ENCODE data around the gene PRKN.

The PRKN gene

DNA sequence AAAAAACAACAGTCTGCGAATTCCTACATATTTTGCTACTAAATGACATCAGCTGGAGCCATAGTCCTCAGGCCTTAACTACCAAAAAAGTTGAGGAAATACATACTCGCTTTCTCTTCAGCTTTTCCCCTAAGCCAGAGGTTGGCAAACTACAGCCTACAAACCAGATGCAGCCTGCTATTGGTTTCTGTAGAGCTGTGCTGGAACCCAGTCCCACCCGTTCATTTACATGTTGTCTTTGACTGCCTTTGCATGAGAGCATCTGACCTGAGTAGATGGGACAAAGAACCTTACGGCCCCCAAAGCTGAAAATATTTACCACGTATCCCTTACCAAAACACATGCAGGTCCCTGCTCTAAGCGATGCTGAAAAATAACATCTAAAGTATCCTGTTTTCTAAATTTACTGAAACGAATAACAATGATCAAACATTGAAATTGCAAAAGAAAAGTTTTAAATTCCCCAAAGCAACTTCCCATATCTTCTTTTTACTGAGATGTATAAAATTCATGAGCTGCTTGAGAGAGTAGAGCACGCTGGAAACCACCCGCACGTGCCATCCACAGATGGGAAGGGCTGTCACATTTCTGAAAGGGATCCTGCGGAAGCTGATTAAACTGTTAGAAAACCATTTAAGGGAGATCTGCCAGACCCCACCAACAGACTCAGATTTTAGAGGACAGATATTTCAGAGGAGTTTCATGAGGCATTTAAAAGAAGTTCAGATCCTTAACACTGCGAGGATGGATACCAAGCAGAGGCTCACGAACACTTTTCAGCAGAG, 124.1 kb downstream of the PRKN start:
- Histone ChIP-seq H3K4me3 (IDR thresholded peaks at IDR 0.05; ENCODE audit: insufficient read depth, low read depth, low read length) (no peak overlapping the region), H3K9ac (no peak overlapping the region), H3K4me2 (no peak overlapping the region), H4K20me1 (ENCODE audit: insufficient read depth) (no peaks in the 10 kb centered on the region), H3K27me3 (ENCODE audit: insufficient read depth, low read depth) (no peaks in the 10 kb centered on the region), H3K27ac (no peak overlapping the region), H2AFZ (ENCODE audit: low read depth) (no peak overlapping the region), H3K36me3 (ENCODE audit: insufficient read depth) (no peaks in the 10 kb centered on the region), H3K4me1 (ENCODE audit: low read depth, poor library complexity, severe bottlenecking) (no peaks in the 10 kb centered on the region), H3K79me2 (ENCODE audit: insufficient read depth, low read depth) (no peaks in the 10 kb centered on the region)
- TF ChIP-seq, protein P1, sequence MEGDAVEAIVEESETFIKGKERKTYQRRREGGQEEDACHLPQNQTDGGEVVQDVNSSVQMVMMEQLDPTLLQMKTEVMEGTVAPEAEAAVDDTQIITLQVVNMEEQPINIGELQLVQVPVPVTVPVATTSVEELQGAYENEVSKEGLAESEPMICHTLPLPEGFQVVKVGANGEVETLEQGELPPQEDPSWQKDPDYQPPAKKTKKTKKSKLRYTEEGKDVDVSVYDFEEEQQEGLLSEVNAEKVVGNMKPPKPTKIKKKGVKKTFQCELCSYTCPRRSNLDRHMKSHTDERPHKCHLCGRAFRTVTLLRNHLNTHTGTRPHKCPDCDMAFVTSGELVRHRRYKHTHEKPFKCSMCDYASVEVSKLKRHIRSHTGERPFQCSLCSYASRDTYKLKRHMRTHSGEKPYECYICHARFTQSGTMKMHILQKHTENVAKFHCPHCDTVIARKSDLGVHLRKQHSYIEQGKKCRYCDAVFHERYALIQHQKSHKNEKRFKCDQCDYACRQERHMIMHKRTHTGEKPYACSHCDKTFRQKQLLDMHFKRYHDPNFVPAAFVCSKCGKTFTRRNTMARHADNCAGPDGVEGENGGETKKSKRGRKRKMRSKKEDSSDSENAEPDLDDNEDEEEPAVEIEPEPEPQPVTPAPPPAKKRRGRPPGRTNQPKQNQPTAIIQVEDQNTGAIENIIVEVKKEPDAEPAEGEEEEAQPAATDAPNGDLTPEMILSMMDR (conservative IDR thresholded peaks at IDR 0.05; ENCODE audit: low read depth, low read length): no peak

DNA sequence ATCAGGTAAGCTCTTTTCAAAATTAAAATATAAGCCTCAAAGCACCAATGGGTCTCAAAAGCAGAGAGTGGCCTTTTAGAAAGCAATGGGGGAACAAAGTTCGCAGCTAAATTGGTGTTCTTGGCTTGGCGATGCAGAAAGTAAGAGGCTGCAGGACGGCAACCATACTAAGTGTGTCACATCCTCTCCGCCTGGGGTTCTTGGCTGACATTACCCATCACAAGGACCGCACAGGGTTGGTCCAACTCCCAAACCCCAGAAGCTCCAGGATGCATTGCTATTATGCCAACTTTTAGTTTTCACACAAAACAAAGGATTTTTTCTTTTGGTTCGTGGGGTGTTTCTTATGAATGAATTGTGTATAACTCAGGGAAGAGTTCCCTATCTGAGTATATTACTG, 124.8 kb downstream of the PRKN start:
- H3K27me3 ChIP-seq (ENCODE audit: insufficient read depth, low read depth): no peaks in the 10 kb centered on the region
- no peaks in the 10 kb centered on the region for H3K79me2 ChIP-seq (ENCODE audit: insufficient read depth, low read depth)
- H2AFZ ChIP-seq (ENCODE audit: low read depth): no peak overlapping the region
- TF ChIP-seq, protein P1 (conservative IDR thresholded peaks at IDR 0.05; ENCODE audit: low read depth, low read length): no peak
- no peaks in the 10 kb centered on the region for H4K20me1 ChIP-seq (ENCODE audit: insufficient read depth)
- H3K9ac ChIP-seq: no peak overlapping the region
- H3K27ac ChIP-seq: no peak overlapping the region
- H3K4me3 ChIP-seq (IDR thresholded peaks at IDR 0.05; ENCODE audit: insufficient read depth, low read depth, low read length): no peak overlapping the region
- H3K4me1 ChIP-seq (ENCODE audit: low read depth, poor library complexity, severe bottlenecking): no peaks in the 10 kb centered on the region
- no peaks in the 10 kb centered on the region for H3K36me3 ChIP-seq (ENCODE audit: insufficient read depth)
- no peak overlapping the region for H3K4me2 ChIP-seq

DNA sequence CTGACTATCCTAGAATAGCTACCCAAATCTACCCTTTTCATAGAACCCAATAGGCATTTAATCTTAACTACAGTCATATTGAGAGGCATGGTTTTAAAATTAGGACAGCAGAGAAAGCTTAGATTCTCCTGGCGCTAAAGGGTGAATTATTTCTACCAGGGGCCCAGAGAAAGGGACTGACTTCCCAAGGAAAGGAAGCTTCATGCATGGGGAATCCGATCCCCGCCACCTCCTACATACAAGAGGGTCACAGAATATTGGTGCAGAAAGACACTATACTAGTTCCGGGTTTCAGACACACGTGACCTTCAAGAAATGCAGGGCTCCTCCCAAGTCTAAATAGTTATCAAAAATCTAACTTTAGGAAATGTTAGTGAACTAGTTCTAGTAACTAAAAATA, 130.9 kb downstream of the PRKN start:
- H3K79me2 ChIP-seq (ENCODE audit: insufficient read depth, low read depth): no peaks in the 10 kb centered on the region
- H3K4me2 ChIP-seq: no peak overlapping the region
- H2AFZ ChIP-seq (ENCODE audit: low read depth): no peak overlapping the region
- no peaks in the 10 kb centered on the region for H4K20me1 ChIP-seq (ENCODE audit: insufficient read depth)
- no peak overlapping the region for H3K27ac ChIP-seq
- no peak overlapping the region for H3K4me3 ChIP-seq (IDR thresholded peaks at IDR 0.05; ENCODE audit: insufficient read depth, low read depth, low read length)
- no peak overlapping the region for H3K9ac ChIP-seq
- no peaks in the 10 kb centered on the region for H3K4me1 ChIP-seq (ENCODE audit: low read depth, poor library complexity, severe bottlenecking)
- H3K36me3 ChIP-seq (ENCODE audit: insufficient read depth): no peaks in the 10 kb centered on the region
- no peaks in the 10 kb centered on the region for H3K27me3 ChIP-seq (ENCODE audit: insufficient read depth, low read depth)
- TF ChIP-seq, protein P1 (conservative IDR thresholded peaks at IDR 0.05; ENCODE audit: low read depth, low read length): no peak

DNA sequence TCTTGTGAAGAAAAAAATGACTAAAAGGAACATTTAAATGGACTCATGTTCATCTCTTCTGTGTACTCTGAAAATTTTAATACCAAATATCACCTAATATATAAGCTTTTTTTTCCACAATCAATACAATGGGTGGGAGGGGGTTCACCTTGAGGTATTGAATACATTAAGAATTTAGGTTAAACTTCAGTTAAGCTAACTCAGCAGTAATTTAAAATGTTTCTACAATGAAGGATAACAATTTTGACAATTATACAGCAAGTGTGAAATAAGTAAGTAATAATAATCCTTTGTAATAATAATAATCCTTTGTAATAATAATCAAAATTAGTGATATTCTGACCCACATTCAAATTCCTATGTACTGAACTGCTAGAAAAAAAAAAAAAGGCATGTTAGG, 136.0 kb downstream of the PRKN start:
- Histone ChIP-seq H3K9ac (no peak overlapping the region), H3K79me2 (ENCODE audit: insufficient read depth, low read depth) (no peaks in the 10 kb centered on the region), H3K27me3 (ENCODE audit: insufficient read depth, low read depth) (no peaks in the 10 kb centered on the region), H3K4me1 (ENCODE audit: low read depth, poor library complexity, severe bottlenecking) (no peaks in the 10 kb centered on the region), H3K27ac (no peak overlapping the region), H2AFZ (ENCODE audit: low read depth) (no peak overlapping the region), H3K4me3 (IDR thresholded peaks at IDR 0.05; ENCODE audit: insufficient read depth, low read depth, low read length) (no peak overlapping the region), H3K36me3 (ENCODE audit: insufficient read depth) (no peaks in the 10 kb centered on the region), H3K4me2 (no peak overlapping the region), H4K20me1 (ENCODE audit: insufficient read depth) (no peaks in the 10 kb centered on the region)
- TF ChIP-seq, protein P1 (conservative IDR thresholded peaks at IDR 0.05; ENCODE audit: low read depth, low read length): no peak
